Measurements from ENCODE around the gene ANKMY1.

Gene ANKMY1

GRCh38 chr2:240462073-240462706, 95.6 kb downstream of the ANKMY1 start:
- H3K4me3 ChIP-seq (ENCODE audit: control insufficient read depth, low read depth, low read length): no peak overlapping the region
- DNase-seq (ENCODE audit: low read depth): no peak
- TF ChIP-seq CTCF (conservative IDR thresholded peaks at IDR 0.05; ENCODE audit: control insufficient read depth, insufficient read depth, low read depth, low read length): no peak

GRCh38 chr2:240461471-240462072, 96.2 kb downstream of the ANKMY1 start:
- no peak for DNase-seq (ENCODE audit: low read depth)

GRCh38 chr2:240460781-240461431, 96.9 kb downstream of the ANKMY1 start:
- H3K4me3 ChIP-seq (ENCODE audit: control insufficient read depth, low read depth, low read length): no peak overlapping the region
- no peak for DNase-seq (ENCODE audit: low read depth)
- TF ChIP-seq CTCF (conservative IDR thresholded peaks at IDR 0.05; ENCODE audit: control insufficient read depth, insufficient read depth, low read depth, low read length): no peak

More at GRCh38 chr2:240461471-240462072, 96.2 kb downstream of the ANKMY1 start:
- no peak for TF ChIP-seq CTCF (conservative IDR thresholded peaks at IDR 0.05; ENCODE audit: control insufficient read depth, insufficient read depth, low read depth, low read length)
- H3K4me3 ChIP-seq (ENCODE audit: control insufficient read depth, low read depth, low read length): no peak overlapping the region

GRCh38 chr2:240460253-240460711, 97.5 kb downstream of the ANKMY1 start:
- no peak overlapping the region for H3K4me3 ChIP-seq (ENCODE audit: control insufficient read depth, low read depth, low read length)
- DNase-seq (ENCODE audit: low read depth): no peak
- no peak for TF ChIP-seq CTCF (conservative IDR thresholded peaks at IDR 0.05; ENCODE audit: control insufficient read depth, insufficient read depth, low read depth, low read length)

GRCh38 chr2:240459401-240460252, 98.2 kb downstream of the ANKMY1 start:
- no peak for TF ChIP-seq CTCF (conservative IDR thresholded peaks at IDR 0.05; ENCODE audit: control insufficient read depth, insufficient read depth, low read depth, low read length)
- DNase-seq (ENCODE audit: low read depth): no peak
- no peak overlapping the region for H3K4me3 ChIP-seq (ENCODE audit: control insufficient read depth, low read depth, low read length)

- DNase-seq (ENCODE audit: low read depth): no peak
- no peak for TF ChIP-seq CTCF (conservative IDR thresholded peaks at IDR 0.05; ENCODE audit: control insufficient read depth, insufficient read depth, low read depth, low read length)
- H3K4me3 ChIP-seq (ENCODE audit: control insufficient read depth, low read depth, low read length): no peak overlapping the region
Measured at GRCh38 chr2:240458900-240459391, 98.8 kb downstream of the ANKMY1 start.

All from fibroblast of mammary gland (primary cell).